EL (cell line): ENCODE data around the gene AP3S1.

Source experiments
- DNase-seq: peaks from one replicate; pipeline ENCODE4 v3.0.0-alpha.2; 2016

AP3S1 gene

GRCh38 chr5:115825948-115826347 is 15.8 kb upstream of the AP3S1 start:
- DNase-seq, result no peak

- no peak for DNase-seq
Measured at GRCh38 chr5:115829913-115830312, 11.8 kb upstream of the AP3S1 start.

- peak; percentile 47 for DNase-seq
Measured at GRCh38 chr5:115831163-115831768, 10.5 kb upstream of the AP3S1 start.

- DNase-seq, result no peak
Measured at GRCh38 chr5:115835481-115835880, 6.3 kb upstream of the AP3S1 start.

GRCh38 chr5:115838885-115839518 is 2.7 kb upstream of the AP3S1 start:
- DNase-seq, result peak; percentile 63

GRCh38 chr5:115840873-115841272 is 862 bp upstream of the AP3S1 start:
- DNase-seq, result no peak

- DNase-seq, result peak; percentile 77
Measured at GRCh38 chr5:115842089-115842935, 577 bp downstream of the AP3S1 start.

- DNase-seq, result no peak
Measured at GRCh38 chr5:115842952-115843351, 1.2 kb downstream of the AP3S1 start.

GRCh38 chr5:115843444-115844130 is 1.9 kb downstream of the AP3S1 start:
- no peak for DNase-seq

- no peak for DNase-seq
Measured at GRCh38 chr5:115844321-115844817, 2.6 kb downstream of the AP3S1 start.

GRCh38 chr5:115847290-115847689 is 5.6 kb downstream of the AP3S1 start:
- DNase-seq, result no peak

- DNase-seq, result no peak
Measured at GRCh38 chr5:115849258-115849798, 7.6 kb downstream of the AP3S1 start.

- DNase-seq, result peak; percentile 25
Measured at GRCh38 chr5:115850744-115851416, 9.1 kb downstream of the AP3S1 start.

- no peak for DNase-seq
Measured at GRCh38 chr5:115854139-115854538, 12.4 kb downstream of the AP3S1 start.

GRCh38 chr5:115855959-115856358 is 14.2 kb downstream of the AP3S1 start:
- no peak for DNase-seq

GRCh38 chr5:115857057-115857479 is 15.3 kb downstream of the AP3S1 start:
- DNase-seq, result no peak

GRCh38 chr5:115857626-115858349 is 16.1 kb downstream of the AP3S1 start:
- peak; percentile 85 for DNase-seq

GRCh38 chr5:115858396-115858795 is 16.7 kb downstream of the AP3S1 start:
- DNase-seq, result no peak

- DNase-seq, result peak; percentile 65
Measured at GRCh38 chr5:115859378-115859777, 17.6 kb downstream of the AP3S1 start.

- no peak for DNase-seq
Measured at GRCh38 chr5:115869256-115869795, 27.6 kb downstream of the AP3S1 start.

- no peak for DNase-seq
Measured at GRCh38 chr5:115872447-115872846, 30.7 kb downstream of the AP3S1 start.
